Natural killer cell (primary cell): ENCODE measurements around the gene MAP3K19. TPM values are rescaled to one million over a fixed set of nuclear protein-coding genes. Genes with fewer than 3 reads are reported as not detected.

ENCODE experiments used
- ATAC-seq, 3 donors: fragments of 150-1000 bp in 2 of 3; fragments of 200-7000 bp in 1 of 3; cut with Tn5 transposase; 1 replicate in 1 of 3; 2 replicates in 2 of 3; pipeline ENCODE4 v1.10.0; 2021; ENCODE audit warnings: mild to moderate bottlenecking in 2 of 3, moderate library complexity in 2 of 3
- DNase-seq, 2 donors: peaks; one replicate each; pipeline versions ENCODE4 v3.0.0 to v3.0.0-alpha.2; 2013 to 2021; ENCODE audit warnings: mixed read lengths in 1 of 2
- H3K27ac ChIP-seq: one replicate; pipeline ENCODE4 v1.5.1; 2013; ENCODE audit warnings: mild to moderate bottlenecking, low read length
- H3K27me3 ChIP-seq: one replicate; pipeline ENCODE4 v1.6.1; 2013; ENCODE audit warnings: low read length; ENCODE audit not compliant: control insufficient read depth, insufficient read depth
- H3K36me3 ChIP-seq: one replicate; pipeline ENCODE4 v1.6.1; 2013; ENCODE audit warnings: low read length; ENCODE audit not compliant: control insufficient read depth, insufficient read depth
- H3K4me1 ChIP-seq: one replicate; pipeline ENCODE4 v1.6.1; 2013; ENCODE audit warnings: low read length; ENCODE audit not compliant: control insufficient read depth, insufficient read depth
- H3K4me3 ChIP-seq: one replicate; pipeline ENCODE4 v1.5.1; 2013; ENCODE audit warnings: low read length
- H3K9me3 ChIP-seq: one replicate; pipeline ENCODE4 v1.6.1; 2013; ENCODE audit warnings: low read length; ENCODE audit not compliant: control insufficient read depth, insufficient read depth
- H3K27ac Mint-ChIP-seq, 2 donors: one replicate each; pipeline ENCODE4 v1.8.0; 2022; ENCODE audit warnings: mild to moderate bottlenecking in 2 of 2, mixed read lengths in 2 of 2, moderate library complexity in 1 of 2
- H3K27me3 Mint-ChIP-seq, 2 donors: one replicate each; pipeline ENCODE4 v1.8.0; 2022; ENCODE audit warnings: low read depth in 2 of 2, mixed read lengths in 2 of 2
- H3K36me3 Mint-ChIP-seq: one replicate; pipeline ENCODE4 v1.8.0; 2022; ENCODE audit warnings: mixed read lengths
- H3K4me1 Mint-ChIP-seq, 2 donors: one replicate each; pipeline ENCODE4 v1.8.0; 2022; ENCODE audit warnings: mixed read lengths in 2 of 2
- H3K4me3 Mint-ChIP-seq: one replicate; pipeline ENCODE4 v1.8.0; 2022; ENCODE audit warnings: mild to moderate bottlenecking, moderate library complexity, mixed read lengths
- H3K9me3 Mint-ChIP-seq, 2 donors: one replicate each; pipeline ENCODE4 v1.8.0; 2022; ENCODE audit warnings: mixed read lengths in 2 of 2
- WGBS: methylation state at CpG from one replicate; pipeline ENCODE4 v1.1.7; 2013; ENCODE audit warnings: missing lambda C conversion rate; ENCODE audit not compliant: insufficient coverage; 5-methylcytosine and 5-hydroxymethylcytosine counted together
- intact Hi-C: fragments of 100-400 bp; cut with micrococcal nuclease; formaldehyde crosslinking; loops from one replicate; pipeline ENCODE4 v1.14.2; 2022
- total RNA-seq, 4 donors: library from RNA; stranded (reverse); fragments of 120-200 nt in 1 of 4; gene quantifications; one replicate each; pipeline versions ENCODE4 v1.2.3 to v1.2.4, GENCODE V29; 2013 to 2022
- TF ChIP-seq, protein P1 (sequence below): fragments of 200-600 bp; IDR thresholded peaks from one replicate; pipeline ENCODE4 v1.8.0; 2022; ENCODE audit warnings: antibody characterized with exemption

Gene MAP3K19
- total RNA-seq, 3 donors from 2014 or later (not counting 1 experiment from before 2014, with no cell fraction given): not detected

DNA sequence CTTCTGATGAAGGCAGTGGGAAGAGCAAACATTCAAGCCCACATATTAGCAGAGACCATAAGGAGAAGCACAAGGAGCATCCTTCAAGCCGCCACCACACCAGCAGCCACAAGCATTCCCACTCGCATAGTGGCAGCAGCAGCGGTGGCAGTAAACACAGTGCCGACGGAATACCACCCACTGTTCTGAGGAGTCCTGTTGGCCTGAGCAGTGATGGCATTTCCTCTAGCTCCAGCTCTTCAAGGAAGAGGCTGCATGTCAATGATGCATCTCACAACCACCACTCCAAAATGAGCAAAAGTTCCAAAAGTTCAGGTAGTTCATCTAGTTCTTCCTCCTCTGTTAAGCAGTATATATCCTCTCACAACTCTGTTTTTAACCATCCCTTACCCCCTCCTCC is 93.2 kb downstream of the MAP3K19 start:
- ATAC-seq: no peak
- H3K4me3 ChIP-seq: no peak overlapping the region
- WGBS: 98% methylated on average over 5 of the region's 5 CpGs
- peaks cover 17% of the 10 kb centered on the region for H3K36me3 Mint-ChIP-seq
- peaks cover 69% of the 10 kb centered on the region for H3K36me3 ChIP-seq
- H3K4me1 Mint-ChIP-seq: peaks cover 15 to 16% of the 10 kb centered on the region in 2 donors
- no peak for DNase-seq
- peak overlapping the region in 1 of 2 donors; percentile 20 for H3K27ac Mint-ChIP-seq
- intact Hi-C loops: no loop called here
- TF ChIP-seq, protein P1, sequence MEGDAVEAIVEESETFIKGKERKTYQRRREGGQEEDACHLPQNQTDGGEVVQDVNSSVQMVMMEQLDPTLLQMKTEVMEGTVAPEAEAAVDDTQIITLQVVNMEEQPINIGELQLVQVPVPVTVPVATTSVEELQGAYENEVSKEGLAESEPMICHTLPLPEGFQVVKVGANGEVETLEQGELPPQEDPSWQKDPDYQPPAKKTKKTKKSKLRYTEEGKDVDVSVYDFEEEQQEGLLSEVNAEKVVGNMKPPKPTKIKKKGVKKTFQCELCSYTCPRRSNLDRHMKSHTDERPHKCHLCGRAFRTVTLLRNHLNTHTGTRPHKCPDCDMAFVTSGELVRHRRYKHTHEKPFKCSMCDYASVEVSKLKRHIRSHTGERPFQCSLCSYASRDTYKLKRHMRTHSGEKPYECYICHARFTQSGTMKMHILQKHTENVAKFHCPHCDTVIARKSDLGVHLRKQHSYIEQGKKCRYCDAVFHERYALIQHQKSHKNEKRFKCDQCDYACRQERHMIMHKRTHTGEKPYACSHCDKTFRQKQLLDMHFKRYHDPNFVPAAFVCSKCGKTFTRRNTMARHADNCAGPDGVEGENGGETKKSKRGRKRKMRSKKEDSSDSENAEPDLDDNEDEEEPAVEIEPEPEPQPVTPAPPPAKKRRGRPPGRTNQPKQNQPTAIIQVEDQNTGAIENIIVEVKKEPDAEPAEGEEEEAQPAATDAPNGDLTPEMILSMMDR: no peak
- no peaks in the 10 kb centered on the region for H3K27me3 Mint-ChIP-seq
- no peaks in the 10 kb centered on the region for H3K9me3 ChIP-seq
- no peak overlapping the region for H3K27ac ChIP-seq
- H3K4me1 ChIP-seq: peaks cover 5% of the 10 kb centered on the region
- H3K4me3 Mint-ChIP-seq: no peak overlapping the region
- no peaks in the 10 kb centered on the region for H3K27me3 ChIP-seq
- H3K9me3 Mint-ChIP-seq: no peaks in the 10 kb centered on the region

GRCh38 chr2:134952608-134953007 is 94.6 kb downstream of the MAP3K19 start:
- H3K4me1 Mint-ChIP-seq: peaks cover 15 to 16% of the 10 kb centered on the region in 2 donors
- no peak for DNase-seq
- intact Hi-C loops: no loop called here

GRCh38 chr2:134950886-134951285 is 96.4 kb downstream of the MAP3K19 start:
- Histone ChIP-seq H3K27ac (no peak overlapping the region), H3K4me1 (peaks cover 5% of the 10 kb centered on the region), H3K4me3 (no peak overlapping the region), H3K9me3 (no peaks in the 10 kb centered on the region), H3K36me3 (peaks cover 72% of the 10 kb centered on the region), H3K27me3 (no peaks in the 10 kb centered on the region)
- intact Hi-C loops: no loop called here
- Mint-ChIP-seq H3K4me1 (peaks cover 16 to 18% of the 10 kb centered on the region in 2 donors), H3K27ac (peak overlapping the region in 1 of 2 donors; percentile 67), H3K27me3 (no peaks in the 10 kb centered on the region), H3K9me3 (no peaks in the 10 kb centered on the region), H3K36me3 (peaks cover 11% of the 10 kb centered on the region), H3K4me3 (no peak overlapping the region)
- no peak for DNase-seq
- no peak for ATAC-seq
- WGBS: no CpG with 5 or more reads among the region's 2 CpGs
- TF ChIP-seq, protein P1: no peak

More at GRCh38 chr2:134952608-134953007, 94.6 kb downstream of the MAP3K19 start:
- Histone ChIP-seq H3K36me3 (peaks cover 70% of the 10 kb centered on the region), H3K4me1 (peaks cover 5% of the 10 kb centered on the region), H3K4me3 (no peak overlapping the region), H3K27ac (no peak overlapping the region), H3K9me3 (no peaks in the 10 kb centered on the region), H3K27me3 (no peaks in the 10 kb centered on the region)
- Mint-ChIP-seq H3K9me3 (no peaks in the 10 kb centered on the region), H3K27ac (peak overlapping the region in 1 of 2 donors; percentile 1), H3K36me3 (peaks cover 17% of the 10 kb centered on the region), H3K27me3 (no peaks in the 10 kb centered on the region), H3K4me3 (no peak overlapping the region)
- no CpG with 5 or more reads among the region's 3 CpGs for WGBS
- TF ChIP-seq, protein P1: no peak
- no peak for ATAC-seq
